ENCODE measurements around the gene EGFL8.
A peak's percentile ranks its signal among the peaks of the same experiment; 100 is the strongest.

DNA sequence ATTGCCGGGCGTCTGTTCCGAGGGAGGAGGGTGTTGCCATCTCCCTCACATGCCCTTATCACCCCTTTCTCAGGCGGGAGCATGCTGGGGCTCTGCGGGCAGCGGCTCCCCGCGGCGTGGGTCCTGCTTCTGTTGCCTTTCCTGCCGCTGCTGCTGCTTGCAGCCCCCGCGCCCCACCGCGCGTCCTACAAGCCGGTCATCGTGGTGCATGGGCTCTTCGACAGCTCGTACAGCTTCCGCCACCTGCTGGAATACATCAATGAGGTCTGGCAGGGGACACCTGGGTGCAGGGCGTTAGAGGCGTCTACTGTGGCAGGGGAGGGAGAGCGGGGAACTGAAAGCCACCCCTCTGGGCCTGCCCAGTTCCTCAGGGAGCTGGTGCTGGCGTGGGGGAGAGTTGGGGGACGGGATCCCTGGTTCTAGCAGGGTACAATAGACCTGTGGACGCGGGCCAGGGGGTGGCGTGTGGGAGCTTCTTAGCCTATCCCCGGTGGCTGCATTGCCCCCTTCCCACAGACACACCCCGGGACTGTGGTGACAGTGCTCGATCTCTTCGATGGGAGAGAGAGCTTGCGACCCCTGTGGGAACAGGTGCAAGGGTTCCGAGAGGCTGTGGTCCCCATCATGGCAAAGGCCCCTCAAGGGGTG is 9.8 kb upstream of the EGFL8 start:
- TF ChIP-seq EP300 (IDR thresholded peaks at IDR 0.05; ENCODE audit: borderline replicate concordance) (no peak), FOXM1 (IDR thresholded peaks at IDR 0.05; ENCODE audit: borderline replicate concordance, low read depth) (no peak), TAF1 (IDR thresholded peaks at IDR 0.05; ENCODE audit: low read depth) (no peak), ZBTB7A (IDR thresholded peaks at IDR 0.05; ENCODE audit: low read depth) (0 out of 2 replicates have a peak, but pooled peaks have one; percentile 50), RAD21 (IDR thresholded peaks at IDR 0.05; ENCODE audit: low read depth) (peak; percentile 62), YY1 (IDR thresholded peaks at IDR 0.05; ENCODE audit: low read depth) (no peak), CEBPB (IDR thresholded peaks at IDR 0.05) (no peak), NFIC (IDR thresholded peaks at IDR 0.05) (no peak), CREB1 (IDR thresholded peaks at IDR 0.05; ENCODE audit: low read depth) (no peak), EGR1 (IDR thresholded peaks at IDR 0.05) (no peak), TEAD4 (IDR thresholded peaks at IDR 0.05) (no peak)
- TF ChIP-seq, protein P1, sequence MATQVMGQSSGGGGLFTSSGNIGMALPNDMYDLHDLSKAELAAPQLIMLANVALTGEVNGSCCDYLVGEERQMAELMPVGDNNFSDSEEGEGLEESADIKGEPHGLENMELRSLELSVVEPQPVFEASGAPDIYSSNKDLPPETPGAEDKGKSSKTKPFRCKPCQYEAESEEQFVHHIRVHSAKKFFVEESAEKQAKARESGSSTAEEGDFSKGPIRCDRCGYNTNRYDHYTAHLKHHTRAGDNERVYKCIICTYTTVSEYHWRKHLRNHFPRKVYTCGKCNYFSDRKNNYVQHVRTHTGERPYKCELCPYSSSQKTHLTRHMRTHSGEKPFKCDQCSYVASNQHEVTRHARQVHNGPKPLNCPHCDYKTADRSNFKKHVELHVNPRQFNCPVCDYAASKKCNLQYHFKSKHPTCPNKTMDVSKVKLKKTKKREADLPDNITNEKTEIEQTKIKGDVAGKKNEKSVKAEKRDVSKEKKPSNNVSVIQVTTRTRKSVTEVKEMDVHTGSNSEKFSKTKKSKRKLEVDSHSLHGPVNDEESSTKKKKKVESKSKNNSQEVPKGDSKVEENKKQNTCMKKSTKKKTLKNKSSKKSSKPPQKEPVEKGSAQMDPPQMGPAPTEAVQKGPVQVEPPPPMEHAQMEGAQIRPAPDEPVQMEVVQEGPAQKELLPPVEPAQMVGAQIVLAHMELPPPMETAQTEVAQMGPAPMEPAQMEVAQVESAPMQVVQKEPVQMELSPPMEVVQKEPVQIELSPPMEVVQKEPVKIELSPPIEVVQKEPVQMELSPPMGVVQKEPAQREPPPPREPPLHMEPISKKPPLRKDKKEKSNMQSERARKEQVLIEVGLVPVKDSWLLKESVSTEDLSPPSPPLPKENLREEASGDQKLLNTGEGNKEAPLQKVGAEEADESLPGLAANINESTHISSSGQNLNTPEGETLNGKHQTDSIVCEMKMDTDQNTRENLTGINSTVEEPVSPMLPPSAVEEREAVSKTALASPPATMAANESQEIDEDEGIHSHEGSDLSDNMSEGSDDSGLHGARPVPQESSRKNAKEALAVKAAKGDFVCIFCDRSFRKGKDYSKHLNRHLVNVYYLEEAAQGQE (IDR thresholded peaks at IDR 0.05; ENCODE audit: low read depth): no peak
- TF ChIP-seq, protein P2, sequence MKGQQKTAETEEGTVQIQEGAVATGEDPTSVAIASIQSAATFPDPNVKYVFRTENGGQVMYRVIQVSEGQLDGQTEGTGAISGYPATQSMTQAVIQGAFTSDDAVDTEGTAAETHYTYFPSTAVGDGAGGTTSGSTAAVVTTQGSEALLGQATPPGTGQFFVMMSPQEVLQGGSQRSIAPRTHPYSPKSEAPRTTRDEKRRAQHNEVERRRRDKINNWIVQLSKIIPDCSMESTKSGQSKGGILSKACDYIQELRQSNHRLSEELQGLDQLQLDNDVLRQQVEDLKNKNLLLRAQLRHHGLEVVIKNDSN (IDR thresholded peaks at IDR 0.05): no peak
- TF ChIP-seq, protein P3, sequence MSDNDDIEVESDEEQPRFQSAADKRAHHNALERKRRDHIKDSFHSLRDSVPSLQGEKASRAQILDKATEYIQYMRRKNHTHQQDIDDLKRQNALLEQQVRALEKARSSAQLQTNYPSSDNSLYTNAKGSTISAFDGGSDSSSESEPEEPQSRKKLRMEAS (IDR thresholded peaks at IDR 0.05): peak; percentile 40; the same call in 1 of the 2 replicates
